Liver (tissue), 9 donors: Measurements from ENCODE around the gene SLC24A3. TPM values are rescaled to one million over a fixed set of nuclear protein-coding genes. Genes with fewer than 3 reads are reported as not detected.

Experiments
- DNase-seq: peaks from one replicate; pipeline ENCODE4 v3.0.0-alpha.2; 2017; ENCODE audit warnings: low spot score
- H3K27ac ChIP-seq, 2 donors: one replicate each; pipeline ENCODE4 v1.7.0; 2013; ENCODE audit warnings: inconsistent platforms in 2 of 2, low read length in 2 of 2, control low read depth in 1 of 2, low read depth in 1 of 2, mild to moderate bottlenecking in 1 of 2
- H3K27me3 ChIP-seq, 4 donors: one replicate each; pipeline versions ENCODE4 v1.6.1 to v1.7.0; 2013; ENCODE audit warnings: low read length in 3 of 4, inconsistent platforms in 1 of 4, mild to moderate bottlenecking in 1 of 4, moderate library complexity in 1 of 4; ENCODE audit not compliant: control insufficient read depth in 4 of 4, insufficient read depth in 4 of 4
- H3K36me3 ChIP-seq, 4 donors: one replicate each; pipeline versions ENCODE4 v1.6.1 to v1.7.0; 2013; ENCODE audit warnings: low read length in 3 of 4, mild to moderate bottlenecking in 3 of 4, low read depth in 1 of 4, moderate library complexity in 1 of 4; ENCODE audit not compliant: control insufficient read depth in 4 of 4, insufficient read depth in 3 of 4
- H3K4me1 ChIP-seq, 4 donors: one replicate each; pipeline versions ENCODE4 v1.6.1 to v1.7.0; 2013; ENCODE audit warnings: low read length in 3 of 4, mild to moderate bottlenecking in 3 of 4, moderate library complexity in 1 of 4; ENCODE audit not compliant: control insufficient read depth in 4 of 4, insufficient read depth in 4 of 4
- H3K4me3 ChIP-seq, 3 donors: one replicate each; pipeline versions ENCODE4 v1.6.1 to v1.7.0; 2013; ENCODE audit warnings: low read length in 3 of 3, control low read depth in 1 of 3, low read depth in 1 of 3, mild to moderate bottlenecking in 1 of 3
- H3K9ac ChIP-seq, 2 donors: one replicate each; pipeline ENCODE4 v1.7.0; 2013; ENCODE audit warnings: low read length in 2 of 2, mild to moderate bottlenecking in 2 of 2, moderate library complexity in 2 of 2, control low read depth in 1 of 2, low read depth in 1 of 2
- H3K9me3 ChIP-seq, 4 donors: one replicate each; pipeline versions ENCODE4 v1.6.1 to v1.7.0; 2013; ENCODE audit warnings: low read length in 3 of 4; ENCODE audit not compliant: control insufficient read depth in 4 of 4
- EGR1 ChIP-seq, 2 donors: IDR thresholded peaks; 2 replicates each; pipeline ENCODE4 v1.6.1; 2016 to 2018; ENCODE audit warnings: antibody characterized with exemption in 2 of 2, low read depth in 2 of 2
- FOXA2 ChIP-seq: IDR thresholded peaks from 2 replicates; pipeline ENCODE4 v1.6.1; 2016; ENCODE audit warnings: antibody characterized with exemption
- GABPA ChIP-seq, 2 donors: IDR thresholded peaks in 1 of 2; conservative IDR thresholded peaks in 1 of 2; 2 replicates each; pipeline ENCODE4 v1.6.1; 2016; ENCODE audit warnings: antibody characterized with exemption in 2 of 2, mild to moderate bottlenecking in 1 of 2, moderate library complexity in 1 of 2
- HNF4A ChIP-seq, 2 donors: conservative IDR thresholded peaks; 2 replicates each; pipeline ENCODE4 v1.6.1; 2016; ENCODE audit warnings: antibody characterized with exemption in 2 of 2, mild to moderate bottlenecking in 2 of 2
- HNF4G ChIP-seq: IDR thresholded peaks from 2 replicates; pipeline ENCODE4 v1.6.1; 2016; ENCODE audit warnings: antibody characterized with exemption
- JUND ChIP-seq, 2 donors: IDR thresholded peaks; 2 replicates each; pipeline ENCODE4 v1.6.1; 2016; ENCODE audit warnings: antibody characterized with exemption in 2 of 2
- NR2F2 ChIP-seq: IDR thresholded peaks from 2 replicates; pipeline ENCODE4 v1.6.1; 2016; ENCODE audit warnings: antibody characterized with exemption
- RAD21 ChIP-seq, 2 donors: IDR thresholded peaks; 2 replicates each; pipeline ENCODE4 v1.6.1; 2016; ENCODE audit warnings: antibody characterized with exemption in 2 of 2, mild to moderate bottlenecking in 2 of 2
- RXRA ChIP-seq, 2 donors: IDR thresholded peaks; 2 replicates each; pipeline ENCODE4 v1.6.1; 2017 to 2018; ENCODE audit warnings: antibody characterized with exemption in 2 of 2, mild to moderate bottlenecking in 1 of 2
- SP1 ChIP-seq: IDR thresholded peaks from 2 replicates; pipeline ENCODE4 v1.6.1; 2018; ENCODE audit warnings: antibody characterized with exemption, mild to moderate bottlenecking
- TAF1 ChIP-seq: conservative IDR thresholded peaks from 2 replicates; pipeline ENCODE4 v1.6.1; 2016; ENCODE audit warnings: antibody characterized with exemption, mild to moderate bottlenecking
- YY1 ChIP-seq: IDR thresholded peaks from 2 replicates; pipeline ENCODE4 v1.6.1; 2016; ENCODE audit warnings: antibody characterized with exemption, mild to moderate bottlenecking
- WGBS: extraction: QIAGEN DNeasy Blood & Tissue Kit; methylation state at CpG from one replicate; pipeline ENCODE4 v1.1.7; 2013; 5-methylcytosine and 5-hydroxymethylcytosine counted together
- polyA plus RNA-seq, 2 donors: library from polyadenylated mRNA; stranded (reverse) in 1 of 2; unstranded in 1 of 2; fragments of 200-250 nt in 1 of 2; fragments of >200 nt in 1 of 2; fragmentation: Nextera tagmentation in 1 of 2; extraction: Ambion mirVana in 1 of 2; gene quantifications; one replicate each; pipeline versions ENCODE4 v1.2.1 to v1.2.3, GENCODE V29; 2013 to 2015
- total RNA-seq, 2 donors: library from RNA; depleted of rRNA; stranded (reverse); fragments of >200 nt; gene quantifications; one replicate each; pipeline ENCODE4 v1.2.3, GENCODE V29; 2014
- TF ChIP-seq, protein P1 (sequence below): IDR thresholded peaks from 2 replicates; pipeline ENCODE4 v1.6.1; 2016; ENCODE audit warnings: antibody characterized with exemption
- TF ChIP-seq, protein P2 (sequence below): IDR thresholded peaks from 2 replicates; pipeline ENCODE4 v1.6.1; 2016; ENCODE audit warnings: antibody characterized with exemption
- TF ChIP-seq, protein P3 (sequence below): IDR thresholded peaks from 2 replicates; pipeline ENCODE4 v1.6.1; 2016; ENCODE audit warnings: antibody characterized with exemption, mild to moderate bottlenecking
- TF ChIP-seq, protein P4 (sequence below): IDR thresholded peaks from 2 replicates; pipeline ENCODE4 v1.6.1; 2016; ENCODE audit warnings: antibody characterized with exemption
- TF ChIP-seq, protein P5 (sequence below): fragments of 150-350 bp; IDR thresholded peaks from 2 replicates; pipeline ENCODE4 v1.5.1; 2017; ENCODE audit warnings: improper control_type of control experiment, low read depth, low read length; ENCODE audit not compliant: missing input control
- donor health status: healthy.
- donor health status: healthy.
- donor health status: healthy.
- donor health status: healthy.
- donor health status: healthy.

Gene SLC24A3
- total and polyA plus RNA-seq, 4 donors, result 0.28 to 1.8 (median 0.46) TPM

DNA sequence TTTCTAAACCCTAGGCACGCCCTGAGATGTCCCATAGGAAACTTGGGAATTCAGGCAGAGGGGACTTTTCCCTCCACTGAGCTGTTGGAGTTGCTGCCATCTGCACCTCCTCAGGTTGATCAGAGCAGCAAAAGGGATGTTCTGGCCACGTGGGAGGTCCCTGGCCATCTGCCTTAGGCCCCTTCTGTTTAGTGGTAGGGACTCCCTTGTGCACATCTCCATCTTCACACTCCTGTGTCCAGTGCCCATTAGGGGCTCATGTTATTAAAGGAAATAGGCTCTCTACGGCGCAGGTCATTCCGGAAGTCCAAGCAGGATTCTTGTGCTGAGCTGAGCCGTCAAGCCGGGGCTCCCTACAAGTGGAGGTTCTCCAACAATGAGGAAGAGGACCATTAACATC lies 307.8 kb downstream of the SLC24A3 start:
- Histone ChIP-seq H3K27me3 (peaks cover 0 to 2% (median 0%) of the 10 kb centered on the region in 4 donors), H3K4me3 (no peak overlapping the region), H3K27ac (no peak overlapping the region), H3K36me3 (no peaks in the 10 kb centered on the region), H3K4me1 (no peaks in the 10 kb centered on the region), H3K9ac (no peak overlapping the region), H3K9me3 (no peaks in the 10 kb centered on the region)
- no peak for DNase-seq
- 82% methylated on average over 7 of the region's 7 CpGs for WGBS
- TF ChIP-seq HNF4A (conservative IDR thresholded peaks at IDR 0.05) (no peak), TAF1 (no peak), HNF4G (no peak), GABPA (IDR thresholded peaks at IDR 0.05 in 1 of 2, conservative IDR thresholded peaks at IDR 0.05 in 1 of 2) (no peak), RXRA (IDR thresholded peaks at IDR 0.05) (no peak), RAD21 (IDR thresholded peaks at IDR 0.05) (no peak), EGR1 (IDR thresholded peaks at IDR 0.05; ENCODE audit: low read depth in 2 of 2) (no peak), FOXA2 (no peak), SP1 (no peak)
- TF ChIP-seq, protein P1, sequence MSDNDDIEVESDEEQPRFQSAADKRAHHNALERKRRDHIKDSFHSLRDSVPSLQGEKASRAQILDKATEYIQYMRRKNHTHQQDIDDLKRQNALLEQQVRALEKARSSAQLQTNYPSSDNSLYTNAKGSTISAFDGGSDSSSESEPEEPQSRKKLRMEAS, result no peak
- TF ChIP-seq, protein P2, sequence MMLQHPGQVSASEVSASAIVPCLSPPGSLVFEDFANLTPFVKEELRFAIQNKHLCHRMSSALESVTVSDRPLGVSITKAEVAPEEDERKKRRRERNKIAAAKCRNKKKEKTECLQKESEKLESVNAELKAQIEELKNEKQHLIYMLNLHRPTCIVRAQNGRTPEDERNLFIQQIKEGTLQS, result no peak
- TF ChIP-seq, protein P3, sequence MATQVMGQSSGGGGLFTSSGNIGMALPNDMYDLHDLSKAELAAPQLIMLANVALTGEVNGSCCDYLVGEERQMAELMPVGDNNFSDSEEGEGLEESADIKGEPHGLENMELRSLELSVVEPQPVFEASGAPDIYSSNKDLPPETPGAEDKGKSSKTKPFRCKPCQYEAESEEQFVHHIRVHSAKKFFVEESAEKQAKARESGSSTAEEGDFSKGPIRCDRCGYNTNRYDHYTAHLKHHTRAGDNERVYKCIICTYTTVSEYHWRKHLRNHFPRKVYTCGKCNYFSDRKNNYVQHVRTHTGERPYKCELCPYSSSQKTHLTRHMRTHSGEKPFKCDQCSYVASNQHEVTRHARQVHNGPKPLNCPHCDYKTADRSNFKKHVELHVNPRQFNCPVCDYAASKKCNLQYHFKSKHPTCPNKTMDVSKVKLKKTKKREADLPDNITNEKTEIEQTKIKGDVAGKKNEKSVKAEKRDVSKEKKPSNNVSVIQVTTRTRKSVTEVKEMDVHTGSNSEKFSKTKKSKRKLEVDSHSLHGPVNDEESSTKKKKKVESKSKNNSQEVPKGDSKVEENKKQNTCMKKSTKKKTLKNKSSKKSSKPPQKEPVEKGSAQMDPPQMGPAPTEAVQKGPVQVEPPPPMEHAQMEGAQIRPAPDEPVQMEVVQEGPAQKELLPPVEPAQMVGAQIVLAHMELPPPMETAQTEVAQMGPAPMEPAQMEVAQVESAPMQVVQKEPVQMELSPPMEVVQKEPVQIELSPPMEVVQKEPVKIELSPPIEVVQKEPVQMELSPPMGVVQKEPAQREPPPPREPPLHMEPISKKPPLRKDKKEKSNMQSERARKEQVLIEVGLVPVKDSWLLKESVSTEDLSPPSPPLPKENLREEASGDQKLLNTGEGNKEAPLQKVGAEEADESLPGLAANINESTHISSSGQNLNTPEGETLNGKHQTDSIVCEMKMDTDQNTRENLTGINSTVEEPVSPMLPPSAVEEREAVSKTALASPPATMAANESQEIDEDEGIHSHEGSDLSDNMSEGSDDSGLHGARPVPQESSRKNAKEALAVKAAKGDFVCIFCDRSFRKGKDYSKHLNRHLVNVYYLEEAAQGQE, result no peak

DNA sequence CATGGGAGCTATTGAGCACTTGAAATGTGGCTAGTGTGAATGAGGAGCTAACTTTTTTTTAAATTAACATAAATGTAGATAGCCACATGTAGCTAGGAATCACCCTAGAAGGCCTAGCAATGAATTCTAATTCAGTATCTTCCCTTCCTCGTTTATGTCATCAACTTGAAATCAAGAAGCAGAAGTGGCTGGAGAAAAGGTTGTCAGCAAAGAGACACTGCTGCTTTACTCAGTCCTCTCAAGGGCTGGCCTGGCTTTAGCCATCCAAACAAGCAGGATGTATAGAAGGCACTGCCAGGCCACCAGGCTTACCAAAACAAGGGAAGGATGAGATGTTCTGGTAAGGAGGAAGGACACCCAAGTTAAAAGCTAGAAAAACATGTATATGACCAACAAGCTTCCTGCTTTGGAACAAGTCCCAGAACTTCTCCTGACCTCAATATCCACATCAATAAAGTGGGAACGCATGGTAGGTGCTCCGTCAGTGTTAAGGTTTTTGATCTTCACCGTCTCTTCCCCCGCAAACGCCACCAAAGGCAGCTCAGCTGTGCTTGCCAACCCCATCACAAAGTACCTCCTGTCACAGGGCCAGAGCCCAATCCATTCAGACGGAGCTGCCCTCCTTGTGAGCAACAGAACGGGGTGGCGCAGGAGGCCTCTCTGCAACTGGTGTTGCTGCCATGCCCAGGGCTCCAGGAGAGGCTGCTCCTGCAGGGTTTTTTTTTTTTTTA lies 309.8 kb downstream of the SLC24A3 start:
- Histone ChIP-seq H3K9ac (no peak overlapping the region), H3K4me3 (no peak overlapping the region), H3K27me3 (no peaks in the 10 kb centered on the region), H3K4me1 (no peaks in the 10 kb centered on the region), H3K27ac (no peak overlapping the region), H3K36me3 (no peaks in the 10 kb centered on the region), H3K9me3 (no peaks in the 10 kb centered on the region)
- WGBS, result 82% methylated on average over 9 of the region's 9 CpGs
- no peak for TF ChIP-seq HNF4A (conservative IDR thresholded peaks at IDR 0.05)
- TF ChIP-seq NR2F2, result no peak
- TF ChIP-seq HNF4G, result no peak
- TF ChIP-seq JUND (IDR thresholded peaks at IDR 0.05), result no peak
- TF ChIP-seq GABPA (IDR thresholded peaks at IDR 0.05 in 1 of 2, conservative IDR thresholded peaks at IDR 0.05 in 1 of 2), result no peak
- TF ChIP-seq, protein P1, result no peak
- no peak for TF ChIP-seq FOXA2
- no peak for TF ChIP-seq RXRA (IDR thresholded peaks at IDR 0.05)
- TF ChIP-seq, protein P2, result no peak
- TF ChIP-seq, protein P4, sequence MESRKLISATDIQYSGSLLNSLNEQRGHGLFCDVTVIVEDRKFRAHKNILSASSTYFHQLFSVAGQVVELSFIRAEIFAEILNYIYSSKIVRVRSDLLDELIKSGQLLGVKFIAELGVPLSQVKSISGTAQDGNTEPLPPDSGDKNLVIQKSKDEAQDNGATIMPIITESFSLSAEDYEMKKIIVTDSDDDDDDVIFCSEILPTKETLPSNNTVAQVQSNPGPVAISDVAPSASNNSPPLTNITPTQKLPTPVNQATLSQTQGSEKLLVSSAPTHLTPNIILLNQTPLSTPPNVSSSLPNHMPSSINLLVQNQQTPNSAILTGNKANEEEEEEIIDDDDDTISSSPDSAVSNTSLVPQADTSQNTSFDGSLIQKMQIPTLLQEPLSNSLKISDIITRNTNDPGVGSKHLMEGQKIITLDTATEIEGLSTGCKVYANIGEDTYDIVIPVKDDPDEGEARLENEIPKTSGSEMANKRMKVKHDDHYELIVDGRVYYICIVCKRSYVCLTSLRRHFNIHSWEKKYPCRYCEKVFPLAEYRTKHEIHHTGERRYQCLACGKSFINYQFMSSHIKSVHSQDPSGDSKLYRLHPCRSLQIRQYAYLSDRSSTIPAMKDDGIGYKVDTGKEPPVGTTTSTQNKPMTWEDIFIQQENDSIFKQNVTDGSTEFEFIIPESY, result no peak
- TF ChIP-seq SP1, result no peak
- TF ChIP-seq RAD21 (IDR thresholded peaks at IDR 0.05), result no peak
- TF ChIP-seq YY1, result no peak
- TF ChIP-seq, protein P5, sequence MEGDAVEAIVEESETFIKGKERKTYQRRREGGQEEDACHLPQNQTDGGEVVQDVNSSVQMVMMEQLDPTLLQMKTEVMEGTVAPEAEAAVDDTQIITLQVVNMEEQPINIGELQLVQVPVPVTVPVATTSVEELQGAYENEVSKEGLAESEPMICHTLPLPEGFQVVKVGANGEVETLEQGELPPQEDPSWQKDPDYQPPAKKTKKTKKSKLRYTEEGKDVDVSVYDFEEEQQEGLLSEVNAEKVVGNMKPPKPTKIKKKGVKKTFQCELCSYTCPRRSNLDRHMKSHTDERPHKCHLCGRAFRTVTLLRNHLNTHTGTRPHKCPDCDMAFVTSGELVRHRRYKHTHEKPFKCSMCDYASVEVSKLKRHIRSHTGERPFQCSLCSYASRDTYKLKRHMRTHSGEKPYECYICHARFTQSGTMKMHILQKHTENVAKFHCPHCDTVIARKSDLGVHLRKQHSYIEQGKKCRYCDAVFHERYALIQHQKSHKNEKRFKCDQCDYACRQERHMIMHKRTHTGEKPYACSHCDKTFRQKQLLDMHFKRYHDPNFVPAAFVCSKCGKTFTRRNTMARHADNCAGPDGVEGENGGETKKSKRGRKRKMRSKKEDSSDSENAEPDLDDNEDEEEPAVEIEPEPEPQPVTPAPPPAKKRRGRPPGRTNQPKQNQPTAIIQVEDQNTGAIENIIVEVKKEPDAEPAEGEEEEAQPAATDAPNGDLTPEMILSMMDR, result no peak
- TF ChIP-seq, protein P3, result no peak
- no peak for TF ChIP-seq EGR1 (IDR thresholded peaks at IDR 0.05; ENCODE audit: low read depth in 2 of 2)
- DNase-seq, result no peak
